Gastroesophageal sphincter (tissue), 4 donors: ENCODE results near the gene MED9. TPM values are rescaled to one million over a fixed set of nuclear protein-coding genes. Genes with fewer than 3 reads are reported as not detected.

ENCODE experiments used
- ATAC-seq: fragments of 150-250 bp; one replicate; pipeline ENCODE4 v1.9.1; 2016; ENCODE audit warnings: mild to moderate bottlenecking, moderate library complexity
- H3K27ac ChIP-seq, 4 donors: fragments of 200-600 bp; sonication (generic) in 3 of 4; 1 replicate in 3 of 4; 2 replicates in 1 of 4; pipeline ENCODE4 v1.5.1; 2016 to 2019
- H3K27me3 ChIP-seq: fragments of 200-600 bp; sonication (generic); one replicate; pipeline ENCODE4 v1.5.1; 2019
- H3K36me3 ChIP-seq, 2 donors: fragments of 200-600 bp; sonication (generic); one replicate each; pipeline ENCODE4 v1.5.1; 2019; ENCODE audit warnings: control low read depth in 1 of 2
- H3K4me1 ChIP-seq, 3 donors: fragments of 200-600 bp; sonication (generic); 1 replicate in 2 of 3; 2 replicates in 1 of 3; pipeline ENCODE4 v1.5.1; 2016 to 2019; ENCODE audit warnings: control low read depth in 2 of 3
- H3K4me3 ChIP-seq, 2 donors: fragments of 200-600 bp; sonication (generic); one replicate each; pipeline ENCODE4 v1.5.1; 2019; ENCODE audit warnings: mild to moderate bottlenecking in 1 of 2, moderate library complexity in 1 of 2
- H3K9me3 ChIP-seq, 3 donors: fragments of 200-600 bp; sonication (generic); one replicate each; pipeline ENCODE4 v1.5.1; 2017 to 2019; ENCODE audit warnings: control low read depth in 2 of 3
- CTCF ChIP-seq, 4 experiments: fragments of 200-600 bp in 2 of 4; fragments of 450-650 bp in 2 of 4; sonication (generic) in 1 of 4; IDR thresholded peaks; one replicate each; pipeline ENCODE4 v1.5.1; 2017 to 2019; ENCODE audit warnings: antibody characterized with exemption in 4 of 4, mild to moderate bottlenecking in 2 of 4, moderate library complexity in 2 of 4
- EP300 ChIP-seq: sonication (generic); formaldehyde crosslinking; IDR thresholded peaks from one replicate; pipeline ENCODE4 v1.6.1; 2017; ENCODE audit warnings: antibody characterized with exemption, mild to moderate bottlenecking
- POLR2A ChIP-seq, 2 donors: fragments of 450-650 bp; IDR thresholded peaks; one replicate each; pipeline ENCODE4 v1.6.1; 2017; ENCODE audit warnings: antibody characterized with exemption in 2 of 2, mild to moderate bottlenecking in 2 of 2, moderate library complexity in 1 of 2
- POLR2AphosphoS5 ChIP-seq: sonication (generic); formaldehyde crosslinking; IDR thresholded peaks from one replicate; pipeline ENCODE4 v1.6.1; 2017; ENCODE audit warnings: antibody characterized with exemption
- WGBS, 2 donors: methylation state at CpG; one replicate each; pipeline ENCODE4 v1.1.5; 2018; ENCODE audit warnings: low coverage in 1 of 2; 5-methylcytosine and 5-hydroxymethylcytosine counted together
- total RNA-seq, 4 donors: library from RNA; depleted of rRNA; stranded (reverse); fragments of >200 nt; gene quantifications; one replicate each; pipeline ENCODE4 v1.1.0, GENCODE V29; 2016

The MED9 gene
- total RNA-seq, 4 donors from 2014 or later: 9.1 to 19.5 (median 16.6) TPM

DNA sequence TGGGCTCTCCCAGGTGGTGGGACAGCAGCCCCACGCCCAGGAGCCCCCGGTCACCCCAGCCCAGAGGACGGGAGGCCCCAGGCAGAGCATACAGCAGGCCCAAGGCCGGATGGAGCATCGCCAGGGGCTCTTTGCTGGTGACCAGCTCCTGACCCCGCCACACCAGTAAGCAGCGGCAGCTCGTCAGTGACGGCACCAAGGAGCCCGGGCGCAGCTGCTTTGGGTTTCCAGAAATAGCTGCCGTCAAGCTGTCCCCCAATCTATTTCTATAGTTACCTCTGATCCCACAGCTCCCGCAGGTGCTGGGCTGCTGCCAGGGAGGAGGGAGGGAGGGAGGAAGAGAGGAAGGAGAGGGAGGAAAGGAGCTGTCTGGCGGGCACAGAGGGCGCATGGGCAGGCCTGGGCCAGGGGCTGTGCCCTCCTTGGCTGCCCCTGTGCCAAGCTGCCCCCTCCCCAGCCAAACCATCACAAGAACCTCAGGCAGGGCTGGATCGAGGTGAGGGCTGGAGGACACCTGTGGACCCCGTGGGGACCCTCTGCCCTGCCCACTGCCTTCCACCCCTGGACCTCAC is 30.2 kb downstream of the MED9 start:
- TF ChIP-seq CTCF (IDR thresholded peaks at IDR 0.05): no peak
- no peak for TF ChIP-seq POLR2AphosphoS5
- TF ChIP-seq POLR2A (IDR thresholded peaks at IDR 0.05): no peak
- TF ChIP-seq EP300: no peak
- no peaks in the 10 kb centered on the region for H3K27me3 ChIP-seq
- H3K4me3 ChIP-seq: no peak overlapping the region
- 62% methylated on average over 5 of the region's 17 CpGs; no CpG with 5 or more reads in 1 of the 2 donors for WGBS, 2 donors
- no peak for ATAC-seq
- no peaks in the 10 kb centered on the region for H3K9me3 ChIP-seq
- peaks cover 0 to 3% of the 10 kb centered on the region in 2 donors for H3K36me3 ChIP-seq
- peak overlapping the region in 1 of 4 donors; percentile 27 for H3K27ac ChIP-seq
- H3K4me1 ChIP-seq: no peaks in the 10 kb centered on the region

DNA sequence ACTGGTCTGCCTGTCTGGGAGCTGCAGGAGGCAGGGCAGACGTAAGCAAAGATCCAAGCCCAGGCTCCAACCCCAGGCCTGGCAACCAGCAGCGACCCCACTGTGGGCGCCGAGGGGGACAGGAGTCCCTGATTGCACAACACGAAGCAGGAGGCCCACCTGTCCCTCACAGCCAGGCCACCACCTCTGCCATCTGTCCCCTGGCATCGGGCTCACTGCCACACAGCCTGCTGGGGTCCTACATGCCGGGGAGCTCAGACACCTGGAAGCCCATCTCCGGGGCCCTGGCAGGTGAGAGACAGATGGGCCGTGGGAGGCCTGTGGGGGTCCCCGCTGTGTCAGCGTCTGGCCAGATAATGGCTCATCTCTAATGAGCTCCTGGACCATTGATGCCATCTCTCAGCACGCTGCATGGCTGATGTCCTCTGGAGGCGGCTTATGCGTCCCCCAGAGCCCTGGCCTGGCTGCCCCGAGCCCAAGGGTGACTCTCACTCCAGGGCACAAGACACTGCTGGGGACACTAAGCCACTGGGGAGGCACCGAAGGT is 30.7 kb downstream of the MED9 start:
- 100% methylated on average over 1 of the region's 16 CpGs; no CpG with 5 or more reads in 1 of the 2 donors for WGBS, 2 donors
- ATAC-seq: no peak
- H3K27ac ChIP-seq: no peak overlapping the region
- H3K9me3 ChIP-seq: no peaks in the 10 kb centered on the region
- H3K4me3 ChIP-seq: no peak overlapping the region
- H3K36me3 ChIP-seq: peaks cover 0 to 3% of the 10 kb centered on the region in 2 donors
- H3K27me3 ChIP-seq: no peaks in the 10 kb centered on the region
- H3K4me1 ChIP-seq: no peaks in the 10 kb centered on the region
- TF ChIP-seq POLR2AphosphoS5 (no peak), CTCF (IDR thresholded peaks at IDR 0.05) (no peak), POLR2A (IDR thresholded peaks at IDR 0.05) (no peak), EP300 (no peak)

DNA sequence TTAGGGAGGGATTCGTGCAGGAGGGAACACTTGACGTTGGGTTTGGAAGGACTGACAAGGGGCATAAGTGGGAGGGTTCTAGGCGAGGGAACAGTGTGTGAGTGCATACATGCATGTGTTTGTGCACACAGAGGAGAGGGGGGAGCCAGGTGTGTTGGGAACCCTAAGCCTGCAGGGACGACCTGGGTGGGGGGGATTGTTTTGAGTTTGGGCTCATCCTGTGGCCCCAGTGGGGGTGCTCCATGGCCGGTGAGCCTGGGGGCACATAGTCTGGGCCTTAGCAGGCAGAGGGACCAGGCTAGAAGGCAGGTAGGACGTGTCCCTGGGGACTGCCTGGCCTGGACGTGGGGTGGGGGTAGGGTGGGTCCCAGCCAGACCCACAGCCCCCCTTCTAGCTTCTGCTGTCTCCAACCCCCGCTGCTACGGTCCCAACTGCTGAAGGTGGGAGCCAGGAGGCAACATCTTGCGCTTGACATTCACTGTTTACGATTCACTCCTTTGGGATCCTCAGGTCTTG is 31.3 kb downstream of the MED9 start:
- no peak overlapping the region for H3K27ac ChIP-seq
- H3K36me3 ChIP-seq: peaks cover 0 to 3% of the 10 kb centered on the region in 2 donors
- ATAC-seq: no peak
- TF ChIP-seq POLR2AphosphoS5 (no peak), POLR2A (IDR thresholded peaks at IDR 0.05) (no peak), EP300 (no peak), CTCF (IDR thresholded peaks at IDR 0.05) (no peak)
- no peaks in the 10 kb centered on the region for H3K4me1 ChIP-seq
- no peaks in the 10 kb centered on the region for H3K27me3 ChIP-seq
- WGBS, 2 donors: 89 to 95% methylated on average over 4 to 6 of the region's 11 CpGs
- H3K4me3 ChIP-seq: no peak overlapping the region
- H3K9me3 ChIP-seq: no peaks in the 10 kb centered on the region

DNA sequence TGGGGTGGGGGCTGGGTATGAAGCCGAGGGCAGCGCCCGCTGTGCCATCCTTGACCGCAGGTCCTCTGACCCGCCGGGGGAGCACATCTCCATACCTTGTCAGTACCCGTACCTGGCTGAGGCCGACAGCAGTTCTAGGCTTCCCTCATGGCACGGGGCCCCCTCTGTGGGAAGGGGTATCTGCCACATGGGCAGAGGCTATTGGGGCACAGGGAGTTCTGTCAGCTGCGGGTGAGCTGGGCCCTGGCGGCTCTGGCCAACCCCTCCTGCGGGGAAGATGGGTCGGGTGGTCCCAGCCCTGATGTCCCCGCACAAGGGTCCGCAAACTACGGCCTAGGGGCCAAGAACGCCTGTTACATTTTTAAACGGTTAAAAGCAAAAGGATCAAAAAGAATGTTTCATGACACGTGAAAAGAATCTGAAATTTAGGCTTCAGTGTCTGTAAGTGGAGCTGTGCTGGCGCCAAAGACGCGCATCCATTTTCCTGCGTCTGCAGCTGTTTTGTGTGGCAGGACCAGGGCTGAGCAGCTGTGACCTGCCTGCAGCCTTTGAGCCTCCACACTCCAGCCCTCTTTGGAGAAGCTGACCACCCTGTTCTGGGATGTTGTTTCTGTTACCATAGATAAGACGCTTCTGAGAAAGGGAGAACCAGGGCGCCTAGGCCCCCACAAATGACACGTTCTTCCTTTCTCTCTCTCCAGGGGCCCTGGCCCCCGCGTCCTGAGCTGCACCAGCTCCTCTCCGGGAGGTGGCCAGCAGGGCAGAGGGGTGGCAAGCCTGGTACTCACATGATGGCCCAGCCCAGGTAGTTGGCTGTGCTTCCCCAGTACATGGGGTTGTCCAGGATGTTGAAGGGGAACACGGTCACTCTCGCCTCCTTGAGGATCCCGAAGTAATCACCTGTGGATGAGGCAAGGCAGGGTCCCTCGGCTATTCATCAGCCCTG is 32.1 kb downstream of the MED9 start:
- WGBS, 2 donors: 92 to 93% methylated on average over 5 to 10 of the region's 33 CpGs
- H3K4me1 ChIP-seq: no peaks in the 10 kb centered on the region
- no peaks in the 10 kb centered on the region for H3K9me3 ChIP-seq
- no peak for TF ChIP-seq POLR2AphosphoS5
- no peak for TF ChIP-seq POLR2A (IDR thresholded peaks at IDR 0.05)
- TF ChIP-seq EP300: no peak
- TF ChIP-seq CTCF (IDR thresholded peaks at IDR 0.05): no peak
- no peaks in the 10 kb centered on the region for H3K27me3 ChIP-seq
- no peak for ATAC-seq
- no peak overlapping the region for H3K4me3 ChIP-seq
- H3K27ac ChIP-seq: no peak overlapping the region
- H3K36me3 ChIP-seq: peaks cover 0 to 3% of the 10 kb centered on the region in 2 donors
